ENCODE results near the gene OR11H6. TPM values are rescaled to one million over a fixed set of nuclear protein-coding genes. Genes with fewer than 3 reads are reported as not detected.
"Not testable (repeated sequence)": the region's sequence is repeated elsewhere in the genome, so short reads cannot be mapped to it uniquely, and the experiment has no call there.

The OR11H6 gene, protein sequence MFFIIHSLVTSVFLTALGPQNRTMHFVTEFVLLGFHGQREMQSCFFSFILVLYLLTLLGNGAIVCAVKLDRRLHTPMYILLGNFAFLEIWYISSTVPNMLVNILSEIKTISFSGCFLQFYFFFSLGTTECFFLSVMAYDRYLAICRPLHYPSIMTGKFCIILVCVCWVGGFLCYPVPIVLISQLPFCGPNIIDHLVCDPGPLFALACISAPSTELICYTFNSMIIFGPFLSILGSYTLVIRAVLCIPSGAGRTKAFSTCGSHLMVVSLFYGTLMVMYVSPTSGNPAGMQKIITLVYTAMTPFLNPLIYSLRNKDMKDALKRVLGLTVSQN
- not detected for total RNA-seq

DNA sequence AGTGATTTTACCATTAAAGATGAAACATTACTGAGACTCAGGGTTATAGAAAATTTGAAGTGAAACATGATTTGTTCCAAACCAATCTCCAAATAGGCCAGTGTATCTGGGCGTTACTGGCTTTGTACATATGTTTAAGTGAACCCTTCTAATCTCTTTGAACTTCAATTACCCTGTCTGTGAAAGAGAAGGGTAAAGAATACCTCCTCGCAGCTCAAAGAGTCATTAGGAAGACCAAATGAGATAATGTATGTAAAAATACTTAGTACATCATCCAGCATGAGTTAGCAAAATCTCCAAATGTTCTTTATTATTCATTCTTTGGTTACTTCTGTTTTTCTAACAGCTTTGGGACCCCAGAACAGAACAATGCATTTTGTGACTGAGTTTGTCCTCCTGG lies at the start of gene OR11H6:
TSS of gene OR11H6 (plus strand) at position 301 of the 400 bp plus-strand sequence. CDS start at position 301, 0 bp downstream.
- Histone ChIP-seq H3K9me3 (no peaks in the 10 kb centered on the region), H3K27me3 (no peaks in the 10 kb centered on the region), H3K36me3 (no peaks in the 10 kb centered on the region), H3K4me3 (no peak within 1 kb of the TSS), H3K4me1 (no peaks in the 10 kb centered on the region), H3K27ac (no peak within 1 kb of the TSS)
- no peak for DNase-seq (ENCODE audit: low spot score in 2 of 2)
- TF ChIP-seq, protein P1, sequence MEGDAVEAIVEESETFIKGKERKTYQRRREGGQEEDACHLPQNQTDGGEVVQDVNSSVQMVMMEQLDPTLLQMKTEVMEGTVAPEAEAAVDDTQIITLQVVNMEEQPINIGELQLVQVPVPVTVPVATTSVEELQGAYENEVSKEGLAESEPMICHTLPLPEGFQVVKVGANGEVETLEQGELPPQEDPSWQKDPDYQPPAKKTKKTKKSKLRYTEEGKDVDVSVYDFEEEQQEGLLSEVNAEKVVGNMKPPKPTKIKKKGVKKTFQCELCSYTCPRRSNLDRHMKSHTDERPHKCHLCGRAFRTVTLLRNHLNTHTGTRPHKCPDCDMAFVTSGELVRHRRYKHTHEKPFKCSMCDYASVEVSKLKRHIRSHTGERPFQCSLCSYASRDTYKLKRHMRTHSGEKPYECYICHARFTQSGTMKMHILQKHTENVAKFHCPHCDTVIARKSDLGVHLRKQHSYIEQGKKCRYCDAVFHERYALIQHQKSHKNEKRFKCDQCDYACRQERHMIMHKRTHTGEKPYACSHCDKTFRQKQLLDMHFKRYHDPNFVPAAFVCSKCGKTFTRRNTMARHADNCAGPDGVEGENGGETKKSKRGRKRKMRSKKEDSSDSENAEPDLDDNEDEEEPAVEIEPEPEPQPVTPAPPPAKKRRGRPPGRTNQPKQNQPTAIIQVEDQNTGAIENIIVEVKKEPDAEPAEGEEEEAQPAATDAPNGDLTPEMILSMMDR (IDR thresholded peaks at IDR 0.05): no peak
- intact Hi-C loops (cut with DNase I): no loop called here

DNA sequence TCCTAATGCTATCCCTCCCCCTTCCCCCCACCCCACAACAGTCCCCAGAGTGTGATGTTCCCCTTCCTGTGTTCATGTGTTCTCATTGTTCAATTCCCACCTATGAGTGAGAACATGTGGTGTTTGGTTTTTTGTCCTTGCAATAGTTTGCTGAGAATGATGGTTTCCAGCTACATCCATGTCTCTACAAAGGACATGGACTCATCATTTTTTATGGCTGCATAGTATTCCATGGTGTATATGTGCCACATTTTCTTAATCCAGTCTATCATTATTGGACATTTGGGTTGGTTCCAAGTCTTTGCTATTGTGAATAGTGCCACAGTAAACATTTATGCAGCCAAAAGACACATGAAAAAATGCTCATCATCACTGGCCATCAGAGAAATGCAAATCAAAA lies 49.3 kb upstream of the OR11H6 start:
- H3K4me3 ChIP-seq; H3K27me3 ChIP-seq; H3K36me3 ChIP-seq; DNase-seq (ENCODE audit: low spot score in 2 of 2); intact Hi-C loops (cut with DNase I); H3K4me1 ChIP-seq; H3K27ac ChIP-seq; H3K9me3 ChIP-seq: not testable (repeated sequence)

DNA sequence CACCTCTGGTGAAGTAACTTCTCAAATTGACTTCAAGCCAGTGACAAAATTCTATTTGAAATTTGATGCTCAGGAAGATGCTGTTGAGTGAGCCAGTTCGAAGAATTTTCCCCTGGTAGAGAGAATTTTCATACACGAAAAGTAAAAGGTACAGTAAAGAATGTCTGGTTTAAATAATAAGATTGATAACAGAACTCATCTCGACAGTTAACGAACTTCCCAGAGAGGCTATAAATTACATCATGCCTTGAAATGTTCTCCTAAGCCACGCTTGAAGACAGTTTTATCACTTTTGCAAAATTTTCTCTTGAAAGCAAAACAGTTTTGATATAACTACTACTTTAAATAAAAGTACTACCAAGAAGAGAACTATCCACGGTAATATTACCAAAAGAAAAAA lies 47.2 kb upstream of the OR11H6 start:
- H3K4me1 ChIP-seq: no peaks in the 10 kb centered on the region
- no peaks in the 10 kb centered on the region for H3K9me3 ChIP-seq
- TF ChIP-seq, protein P1 (IDR thresholded peaks at IDR 0.05): no peak
- intact Hi-C loops (cut with DNase I): no loop called here
- H3K27ac ChIP-seq: no peak overlapping the region
- H3K27me3 ChIP-seq: no peaks in the 10 kb centered on the region
- no peak overlapping the region for H3K4me3 ChIP-seq
- H3K36me3 ChIP-seq: no peaks in the 10 kb centered on the region
- no peak for DNase-seq (ENCODE audit: low spot score in 2 of 2)

DNA sequence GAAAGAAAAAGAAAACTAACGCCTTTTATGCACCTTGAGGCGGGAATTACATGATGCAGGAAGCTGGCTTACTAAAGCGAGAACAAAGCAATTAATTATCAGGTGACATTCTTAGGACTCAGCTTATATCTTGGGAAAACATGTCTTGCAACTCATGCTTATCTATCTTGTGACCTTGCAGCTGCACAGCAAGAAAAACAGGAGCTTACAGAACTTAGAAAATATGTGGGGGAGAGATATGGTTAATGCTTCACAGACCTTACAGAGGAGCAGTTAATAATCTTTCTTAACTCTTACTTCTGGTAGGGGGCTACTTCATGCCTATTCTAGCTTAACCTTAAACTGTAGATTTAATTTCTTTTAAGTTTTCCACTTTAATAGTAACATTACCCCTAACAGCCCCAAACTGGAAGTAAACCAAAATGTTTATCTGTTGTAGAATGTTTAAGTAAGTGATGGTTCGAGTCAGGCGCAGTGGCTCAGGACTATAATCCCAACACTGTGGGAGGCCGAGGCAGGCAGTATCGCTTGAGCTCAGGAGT lies 46.0 kb upstream of the OR11H6 start:
- no peak for DNase-seq (ENCODE audit: low spot score in 2 of 2)
- no peaks in the 10 kb centered on the region for H3K9me3 ChIP-seq
- no peak overlapping the region for H3K4me3 ChIP-seq
- intact Hi-C loops (cut with DNase I): no loop called here
- H3K27ac ChIP-seq: no peak overlapping the region
- no peaks in the 10 kb centered on the region for H3K36me3 ChIP-seq
- no peaks in the 10 kb centered on the region for H3K27me3 ChIP-seq
- TF ChIP-seq, protein P1 (IDR thresholded peaks at IDR 0.05): no peak
- no peaks in the 10 kb centered on the region for H3K4me1 ChIP-seq

DNA sequence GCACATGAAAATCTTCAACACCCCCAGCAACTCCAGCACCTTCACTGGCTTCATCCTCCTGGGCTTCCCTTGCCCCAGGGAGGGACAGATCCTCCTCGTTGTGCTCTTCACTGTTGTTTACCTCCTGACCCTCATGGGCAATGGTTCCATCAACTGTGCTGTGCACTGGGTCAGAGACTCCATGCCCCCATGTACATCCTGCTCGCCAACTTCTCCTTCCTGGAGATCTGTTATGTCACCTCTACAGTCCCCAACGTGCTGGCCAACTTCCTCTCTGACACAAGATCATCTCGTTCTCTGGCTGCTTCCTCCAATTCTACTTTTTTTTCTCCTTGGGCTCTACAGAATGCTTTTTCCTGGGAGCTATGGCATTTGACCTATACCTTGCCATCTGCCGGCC lies 44.3 kb upstream of the OR11H6 start:
- H3K36me3 ChIP-seq: no peaks in the 10 kb centered on the region
- no peak overlapping the region for H3K4me3 ChIP-seq
- peak in 1 of 2 donors; percentile 66 for DNase-seq (ENCODE audit: low spot score in 2 of 2)
- intact Hi-C loops (cut with DNase I): no loop called here
- H3K27me3 ChIP-seq: no peaks in the 10 kb centered on the region
- no peaks in the 10 kb centered on the region for H3K9me3 ChIP-seq
- no peaks in the 10 kb centered on the region for H3K4me1 ChIP-seq
- no peak overlapping the region for H3K27ac ChIP-seq
- TF ChIP-seq, protein P1 (IDR thresholded peaks at IDR 0.05): no peak

DNA sequence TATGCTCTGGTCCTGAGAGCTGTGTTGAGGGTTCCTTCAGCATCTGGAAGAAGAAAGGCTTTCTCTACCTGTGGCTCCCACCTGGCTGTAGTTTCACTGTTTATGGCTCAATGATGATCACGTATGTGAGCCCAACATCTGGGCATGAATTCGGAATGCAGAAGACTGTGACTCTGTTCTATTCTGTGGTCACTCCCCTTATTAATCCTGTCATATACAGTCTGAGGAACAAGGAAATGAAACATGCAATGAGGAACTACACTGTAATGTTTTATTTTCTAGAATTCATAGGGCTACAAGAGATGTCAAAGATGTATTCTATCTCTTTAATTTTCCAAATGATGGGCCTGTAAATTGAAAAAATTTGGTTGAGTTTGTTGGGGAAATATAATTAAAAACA lies 43.6 kb upstream of the OR11H6 start:
- intact Hi-C loops (cut with DNase I): no loop called here
- Histone ChIP-seq H3K4me3 (no peak overlapping the region), H3K9me3 (no peaks in the 10 kb centered on the region), H3K27me3 (no peaks in the 10 kb centered on the region), H3K4me1 (no peaks in the 10 kb centered on the region), H3K36me3 (no peaks in the 10 kb centered on the region), H3K27ac (no peak overlapping the region)
- DNase-seq (ENCODE audit: low spot score in 2 of 2): no peak
- TF ChIP-seq, protein P1 (IDR thresholded peaks at IDR 0.05): no peak

Measured in ascending aorta (tissue), 2 donors.